Activated naive CD8-positive, alpha-beta T cell treated with anti-CD3 and anti-CD28 coated beads, Interleukin-2, amount 10 ng/mL, durations not matched to agents 7 days and 5 days (primary cell): ENCODE data around the gene TAMALIN. TPM values are rescaled to one million over a fixed set of nuclear protein-coding genes. Genes with fewer than 3 reads are reported as not detected.

ENCODE experiments used
- ATAC-seq: fragments of 150-1000 bp; cut with Tn5 transposase; one replicate; pipeline ENCODE4 v1.10.0; 2021; ENCODE audit warnings: low read depth, moderate library complexity
- POLR2A ChIA-PET: fragments of 350-600 bp; sonication (Branson Sonifier 250); formaldehyde crosslinking; loops from one replicate; lab custom pipeline; 2021; ENCODE audit warnings: antibody characterized with exemption; lab: Charles Lee
- DNase-seq: peaks from one replicate; pipeline ENCODE4 v3.0.0; 2021
- H3K27ac Mint-ChIP-seq: one replicate; pipeline ENCODE4 v1.8.0; 2022; ENCODE audit warnings: mild to moderate bottlenecking, mixed read lengths
- H3K27me3 Mint-ChIP-seq: one replicate; pipeline ENCODE4 v1.8.0; 2022; ENCODE audit warnings: mild to moderate bottlenecking, moderate library complexity, mixed read lengths
- H3K36me3 Mint-ChIP-seq: one replicate; pipeline ENCODE4 v1.8.0; 2021; ENCODE audit warnings: mild to moderate bottlenecking, mixed read lengths
- H3K4me1 Mint-ChIP-seq: one replicate; pipeline ENCODE4 v1.8.0; 2021; ENCODE audit warnings: mixed read lengths
- H3K4me3 Mint-ChIP-seq: one replicate; pipeline ENCODE4 v1.8.0; 2022; ENCODE audit warnings: mild to moderate bottlenecking, moderate library complexity, mixed read lengths
- H3K9me3 Mint-ChIP-seq: one replicate; pipeline ENCODE4 v1.8.0; 2021; ENCODE audit warnings: mixed read lengths
- total RNA-seq, 2 experiments: library from RNA; stranded (reverse); gene quantifications; one replicate each; pipeline ENCODE4 v1.2.3, GENCODE V29; 2021

Gene TAMALIN
- total RNA-seq, 2 experiments from 2014 or later: 17.1 to 19.9 TPM

DNA sequence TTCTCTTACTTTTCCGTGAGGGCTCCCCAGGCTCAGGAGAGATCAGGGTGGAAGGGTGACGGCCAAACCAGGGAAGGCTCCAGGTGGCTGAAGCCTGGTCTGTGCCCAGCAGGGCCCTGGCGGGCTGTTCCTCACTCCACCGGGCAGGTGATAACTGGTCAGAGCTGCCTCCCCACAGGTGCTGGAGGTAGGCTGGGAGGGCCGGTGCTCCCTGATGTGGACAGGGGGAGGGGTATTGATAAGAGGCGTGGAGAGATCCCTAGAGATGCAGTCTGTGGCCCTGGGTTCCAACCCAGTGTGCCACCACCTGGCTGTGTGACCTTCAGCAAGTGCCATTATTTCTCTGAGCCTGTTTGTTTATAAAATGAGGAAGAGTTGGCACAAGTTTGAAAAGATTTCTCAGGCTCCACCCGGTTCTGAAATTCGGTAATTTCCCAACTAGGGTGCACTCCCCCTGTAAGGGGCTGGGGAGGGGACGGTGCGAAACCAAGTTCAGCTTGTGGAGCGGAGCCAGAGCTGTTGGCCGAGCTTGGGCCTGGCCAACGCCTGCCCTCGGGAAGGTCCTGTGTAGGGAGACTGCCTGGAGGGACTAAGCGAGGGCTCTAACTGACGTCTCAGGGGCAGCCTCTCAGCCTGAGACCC lies 43.5 kb downstream of the TAMALIN start:
- Mint-ChIP-seq H3K9me3 (no peaks in the 10 kb centered on the region), H3K4me3 (peak overlapping the region; percentile 99), H3K27me3 (peaks cover 2% of the 10 kb centered on the region), H3K4me1 (peaks cover 43% of the 10 kb centered on the region), H3K36me3 (peaks cover 2% of the 10 kb centered on the region), H3K27ac (peak overlapping the region; percentile 99)
- POLR2A ChIA-PET: interaction anchor here (0.6 to 4.8 kb wide), 9 partner anchors 9 to 956 kb away, joined by 3 to 63 read pairs (median 11); partner anchors contain the start of genes ATG101 and EIF4B
- DNase-seq: no peak
- no peak for ATAC-seq

- Mint-ChIP-seq H3K36me3 (peaks cover 2% of the 10 kb centered on the region), H3K9me3 (no peaks in the 10 kb centered on the region), H3K27me3 (peaks cover 2% of the 10 kb centered on the region), H3K4me3 (peak within 1 kb of the TSS; percentile 99), H3K4me1 (peaks cover 38% of the 10 kb centered on the region), H3K27ac (peak within 1 kb of the TSS; percentile 99)
- ATAC-seq (peak; percentile 80), DNase-seq (peak; percentile 100)
- POLR2A ChIA-PET: interaction anchor here (0.6 to 4.8 kb wide), 14 partner anchors 10 to 955 kb away, joined by 3 to 63 read pairs (median 5); partner anchors contain the start of genes ATG101 and EIF4B
Observed at GRCh38 chr12:52050758-52051541, 44.2 kb downstream of the TAMALIN start, which contains the start of gene NR4A1. TSS of gene NR4A1 (plus strand) at chr12:52051442. CDS start at chr12:52054329, 2,887 bp downstream.

DNA sequence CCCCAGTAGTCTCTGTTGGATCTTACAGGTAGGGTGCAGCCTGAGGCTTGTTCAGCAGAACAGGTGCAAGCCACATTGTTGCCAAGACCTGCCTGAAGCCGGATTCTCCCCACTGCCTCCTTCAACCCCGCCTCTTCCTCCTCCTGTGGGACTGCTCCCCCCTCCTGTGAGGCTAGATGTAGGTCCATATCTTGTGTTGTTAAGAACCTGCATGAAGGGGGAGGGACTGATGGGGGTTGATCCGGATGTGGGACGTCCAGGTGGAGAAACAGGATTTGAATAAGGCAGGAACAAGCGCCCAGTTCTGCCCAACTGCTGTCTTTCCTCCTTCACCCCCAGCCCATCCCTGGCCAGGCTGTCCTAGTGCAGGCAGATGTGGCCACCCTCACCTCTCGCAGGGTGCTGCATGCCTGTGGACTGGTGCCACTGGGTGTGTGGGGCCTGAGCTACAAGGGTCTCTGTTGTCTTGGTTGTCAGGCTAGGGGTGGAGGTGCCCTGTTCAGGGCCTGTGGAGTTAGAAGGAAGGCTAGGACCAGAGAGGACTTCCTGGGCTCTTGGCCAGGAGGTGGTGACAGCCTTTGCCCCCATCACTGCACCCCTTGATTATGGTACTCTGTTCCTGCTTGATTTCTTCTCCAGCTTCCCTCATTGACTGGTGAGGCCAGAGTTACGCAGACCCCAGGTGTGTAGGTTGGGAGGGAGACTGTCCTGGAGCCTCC lies 45.9 kb downstream of the TAMALIN start:
- Mint-ChIP-seq H3K36me3 (peaks cover 2% of the 10 kb centered on the region), H3K27ac (peak overlapping the region; percentile 99), H3K4me1 (peaks cover 30% of the 10 kb centered on the region), H3K4me3 (peak overlapping the region; percentile 99), H3K9me3 (no peaks in the 10 kb centered on the region), H3K27me3 (peaks cover 2% of the 10 kb centered on the region)
- DNase-seq (no peak), ATAC-seq (peak; percentile 4)
- POLR2A ChIA-PET: interaction anchor here (1.7 to 4.8 kb wide), 4 partner anchors 17 to 30 kb away, joined by 9 to 63 read pairs (median 28); partner anchors contain the start of gene ATG101

DNA sequence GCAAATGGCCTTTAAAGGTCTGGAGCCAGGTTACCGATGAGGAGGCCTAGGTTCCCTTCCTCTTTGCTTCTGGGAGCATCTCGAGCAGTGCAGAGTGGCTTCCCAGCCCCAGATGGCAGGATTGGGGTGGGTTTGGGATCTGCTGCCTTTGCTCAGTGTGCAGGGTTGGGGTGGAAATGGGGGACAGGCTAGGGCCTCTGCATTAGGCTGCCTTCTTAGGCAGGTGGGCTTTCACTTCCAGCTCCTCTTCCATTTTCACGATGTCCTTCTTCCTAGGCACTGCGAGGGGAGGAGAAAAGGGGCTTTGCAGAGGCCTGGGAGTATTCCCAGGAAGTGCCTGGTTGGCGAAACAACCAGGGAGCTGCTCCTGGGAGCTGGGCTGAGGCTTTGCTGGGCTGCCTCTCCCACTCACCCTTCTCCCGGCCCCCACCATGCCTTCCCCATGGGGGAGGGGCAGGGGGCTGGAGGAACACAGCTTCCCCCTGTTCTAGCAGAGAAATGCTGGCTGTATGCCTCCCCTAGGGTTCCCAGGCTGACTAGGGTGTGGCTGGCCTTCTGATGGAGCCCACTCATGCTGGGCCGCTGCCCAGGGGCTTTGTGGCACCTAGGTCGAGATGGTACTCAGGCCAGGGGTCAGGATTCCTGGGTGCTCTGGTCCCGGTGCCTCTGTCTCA lies 46.9 kb downstream of the TAMALIN start:
- no peak for DNase-seq
- H3K36me3 Mint-ChIP-seq: peaks cover 2% of the 10 kb centered on the region
- peaks cover 2% of the 10 kb centered on the region for H3K27me3 Mint-ChIP-seq
- H3K27ac Mint-ChIP-seq: peak overlapping the region; percentile 67
- POLR2A ChIA-PET: interaction anchor here (2.4 to 4.8 kb wide), 3 partner anchors 16 to 31 kb away, joined by 11 to 63 read pairs (median 28); partner anchors contain the start of gene ATG101
- H3K4me1 Mint-ChIP-seq: peaks cover 30% of the 10 kb centered on the region
- H3K4me3 Mint-ChIP-seq: no peak overlapping the region
- ATAC-seq: no peak
- no peaks in the 10 kb centered on the region for H3K9me3 Mint-ChIP-seq

GRCh38 chr12:52054231-52054832 lies 47.6 kb downstream of the TAMALIN start:
- Mint-ChIP-seq H3K27me3 (peaks cover 2% of the 10 kb centered on the region), H3K9me3 (no peaks in the 10 kb centered on the region), H3K36me3 (peaks cover 2% of the 10 kb centered on the region), H3K4me1 (peaks cover 28% of the 10 kb centered on the region), H3K4me3 (no peak overlapping the region), H3K27ac (peak overlapping the region; percentile 67)
- DNase-seq: no peak
- ATAC-seq: no peak
- POLR2A ChIA-PET: interaction anchor here (2.4 to 4.8 kb wide), 2 partner anchors 15 to 31 kb away, joined by 11 to 63 read pairs; partner anchors contain the start of gene ATG101

- Mint-ChIP-seq H3K27ac (no peak overlapping the region), H3K27me3 (no peaks in the 10 kb centered on the region), H3K36me3 (peaks cover 2% of the 10 kb centered on the region), H3K9me3 (no peaks in the 10 kb centered on the region), H3K4me1 (peaks cover 22% of the 10 kb centered on the region), H3K4me3 (no peak overlapping the region)
- ATAC-seq: no peak
- POLR2A ChIA-PET: interaction anchor here (2.4 kb wide), 1 partner anchor 32 kb away, joined by 11 read pairs; no protein-coding TSS in a partner anchor
- no peak for DNase-seq
Observed at GRCh38 chr12:52054833-52055730, 48.3 kb downstream of the TAMALIN start.

DNA sequence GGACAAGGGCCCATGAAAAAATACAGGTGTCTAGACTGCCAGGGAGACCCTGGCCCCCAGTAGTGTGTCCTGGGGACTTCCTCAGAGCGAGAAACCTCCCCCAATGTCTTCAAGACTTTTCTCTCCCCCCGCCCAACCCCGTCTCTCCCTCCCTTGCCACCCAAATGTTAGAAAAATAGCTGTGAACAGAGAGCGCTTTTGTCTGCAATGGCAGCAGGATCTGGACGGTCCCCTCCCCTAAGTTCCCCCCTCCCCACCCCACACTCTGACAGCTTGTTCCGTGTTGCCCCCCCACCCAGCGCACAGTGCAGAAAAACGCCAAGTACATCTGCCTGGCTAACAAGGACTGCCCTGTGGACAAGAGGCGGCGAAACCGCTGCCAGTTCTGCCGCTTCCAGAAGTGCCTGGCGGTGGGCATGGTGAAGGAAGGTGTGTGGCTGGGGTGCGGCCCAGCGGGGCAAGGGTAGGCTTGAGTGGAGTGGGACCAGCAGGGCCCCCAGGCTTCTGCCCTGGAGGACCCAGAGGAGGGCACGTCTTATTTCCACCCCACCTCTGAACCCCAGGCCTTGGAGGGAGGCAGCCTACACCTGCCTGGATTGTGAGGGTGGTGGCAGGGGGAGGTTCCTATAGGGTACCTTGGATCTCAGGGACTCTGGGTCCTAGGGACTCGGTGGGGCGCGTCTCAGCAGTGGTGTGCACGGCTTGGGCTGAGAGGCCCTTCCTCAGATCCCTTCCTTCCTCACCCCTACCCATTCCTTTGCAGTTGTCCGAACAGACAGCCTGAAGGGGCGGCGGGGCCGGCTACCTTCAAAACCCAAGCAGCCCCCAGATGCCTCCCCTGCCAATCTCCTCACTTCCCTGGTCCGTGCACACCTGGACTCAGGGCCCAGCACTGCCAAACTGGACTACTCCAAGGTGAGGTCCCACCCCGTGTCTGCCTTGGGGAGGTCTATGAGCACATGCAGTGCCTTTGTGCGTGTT lies 49.3 kb downstream of the TAMALIN start:
- Mint-ChIP-seq H3K4me3 (no peak overlapping the region), H3K4me1 (peaks cover 16% of the 10 kb centered on the region), H3K9me3 (no peaks in the 10 kb centered on the region), H3K27me3 (no peaks in the 10 kb centered on the region), H3K27ac (no peak overlapping the region), H3K36me3 (peaks cover 2% of the 10 kb centered on the region)
- POLR2A ChIA-PET: interaction anchor here (2.4 kb wide), 1 partner anchor 33 kb away, joined by 11 read pairs; no protein-coding TSS in a partner anchor
- DNase-seq: no peak
- ATAC-seq: no peak

- Mint-ChIP-seq H3K27ac (peak overlapping the region; percentile 16), H3K27me3 (no peaks in the 10 kb centered on the region), H3K36me3 (no peaks in the 10 kb centered on the region), H3K9me3 (no peaks in the 10 kb centered on the region), H3K4me3 (no peak overlapping the region), H3K4me1 (peaks cover 10% of the 10 kb centered on the region)
- no peak for DNase-seq
- POLR2A ChIA-PET: no interaction called here
- ATAC-seq: no peak
Observed at GRCh38 chr12:52056801-52057637, 50.3 kb downstream of the TAMALIN start.

DNA sequence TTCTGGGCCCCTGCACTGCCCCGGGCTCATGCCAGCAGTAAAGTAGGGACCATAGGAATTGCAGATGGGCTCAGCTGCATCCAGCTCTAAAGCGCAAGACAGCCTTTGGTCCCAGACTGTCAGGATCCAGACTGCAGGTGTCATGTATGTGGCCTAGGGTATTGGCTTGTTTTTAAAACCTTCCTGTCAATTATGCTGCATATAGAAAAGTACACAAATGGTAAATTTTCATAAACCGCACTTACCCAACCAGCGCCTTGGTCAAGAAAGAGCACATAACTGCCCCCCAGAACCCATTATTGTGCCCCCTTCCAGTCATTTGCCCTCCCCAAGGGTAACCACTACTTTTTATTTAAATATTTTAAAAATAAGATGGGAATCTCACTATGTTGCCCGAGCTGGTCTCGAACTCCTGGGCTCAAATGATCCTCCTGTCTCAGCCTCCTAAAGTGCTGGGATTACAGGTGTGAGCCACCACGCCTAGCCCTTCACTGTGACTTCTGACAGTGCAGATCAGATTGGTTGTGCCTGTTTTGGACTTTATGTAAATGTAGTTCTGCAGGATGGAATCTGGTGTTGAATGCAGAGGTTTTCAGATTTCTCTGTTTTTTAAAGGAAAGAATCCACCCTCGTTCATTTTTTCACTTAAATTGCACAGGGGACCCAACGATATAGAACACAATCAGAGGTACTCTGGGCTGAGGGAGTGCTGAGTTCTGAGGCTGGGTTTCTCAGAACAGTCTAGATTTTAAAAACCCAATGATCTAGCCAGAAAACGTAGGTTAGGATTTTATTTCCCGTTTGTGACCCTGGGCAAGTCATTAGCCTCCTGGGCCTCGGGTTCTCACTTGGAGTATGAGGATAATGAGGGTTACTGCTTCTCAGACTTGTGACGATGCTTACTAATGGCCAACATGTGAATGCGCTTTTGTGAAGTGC lies 51.2 kb downstream of the TAMALIN start:
- no peaks in the 10 kb centered on the region for H3K27me3 Mint-ChIP-seq
- no peak for ATAC-seq
- no peak overlapping the region for H3K27ac Mint-ChIP-seq
- H3K9me3 Mint-ChIP-seq: no peaks in the 10 kb centered on the region
- H3K4me3 Mint-ChIP-seq: no peak overlapping the region
- POLR2A ChIA-PET: no interaction called here
- H3K4me1 Mint-ChIP-seq: peaks cover under 1% of the 10 kb centered on the region
- no peak for DNase-seq
- no peaks in the 10 kb centered on the region for H3K36me3 Mint-ChIP-seq
